ENCODE results near the gene ROR2. TPM values are rescaled to one million over a fixed set of nuclear protein-coding genes. Genes with fewer than 3 reads are reported as not detected.

Gene ROR2
- total RNA-seq, 2 experiments from 2014 or later: not detected

DNA sequence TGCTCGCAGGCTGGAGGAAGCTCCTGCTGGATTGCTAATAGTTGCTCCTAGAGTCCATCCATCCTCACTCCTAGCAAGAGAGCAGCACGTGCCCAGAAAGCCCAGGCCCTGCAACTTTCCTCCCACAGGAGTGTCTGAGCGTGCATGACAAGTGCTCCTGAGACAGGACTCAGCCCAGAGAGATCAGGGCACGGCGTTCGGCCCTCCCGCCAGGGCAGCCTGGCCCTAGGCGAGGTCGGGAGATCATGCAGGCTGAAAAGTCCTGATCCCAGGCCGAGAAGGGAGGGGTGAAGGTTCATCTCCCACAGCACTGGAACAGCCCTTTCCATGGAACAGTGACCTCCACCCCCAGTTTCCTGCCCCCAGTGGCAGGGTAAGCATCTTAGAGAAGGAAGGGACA lies 94.8 kb downstream of the ROR2 start:
- CTCF ChIA-PET: no interaction called here
- Mint-ChIP-seq H3K4me1 (ENCODE audit: low read depth) (no peaks in the 10 kb centered on the region), H3K36me3 (ENCODE audit: low read depth) (no peaks in the 10 kb centered on the region), H3K27ac (no peak overlapping the region), H3K9me3 (no peaks in the 10 kb centered on the region), H3K27me3 (no peaks in the 10 kb centered on the region), H3K4me3 (no peak overlapping the region)
- POLR2A ChIA-PET: no interaction called here
- Histone ChIP-seq H3K9me3 (ENCODE audit: control insufficient read depth in 1 of 2, insufficient read depth in 1 of 2, low read length in 2 of 2) (peaks cover 0 to 6% of the 10 kb centered on the region in 2 experiments), H3K4me3 (ENCODE audit: low read length) (no peak overlapping the region), H3K27me3 (ENCODE audit: control insufficient read depth in 1 of 2, insufficient read depth in 2 of 2, low read length in 2 of 2) (no peaks in the 10 kb centered on the region), H3K27ac (ENCODE audit: low read depth in 1 of 2, low read length in 2 of 2) (no peak overlapping the region), H3K36me3 (ENCODE audit: insufficient read depth, low read length) (no peaks in the 10 kb centered on the region), H3K4me1 (ENCODE audit: insufficient read depth, low read length) (no peaks in the 10 kb centered on the region)
- TF ChIP-seq, protein P1, sequence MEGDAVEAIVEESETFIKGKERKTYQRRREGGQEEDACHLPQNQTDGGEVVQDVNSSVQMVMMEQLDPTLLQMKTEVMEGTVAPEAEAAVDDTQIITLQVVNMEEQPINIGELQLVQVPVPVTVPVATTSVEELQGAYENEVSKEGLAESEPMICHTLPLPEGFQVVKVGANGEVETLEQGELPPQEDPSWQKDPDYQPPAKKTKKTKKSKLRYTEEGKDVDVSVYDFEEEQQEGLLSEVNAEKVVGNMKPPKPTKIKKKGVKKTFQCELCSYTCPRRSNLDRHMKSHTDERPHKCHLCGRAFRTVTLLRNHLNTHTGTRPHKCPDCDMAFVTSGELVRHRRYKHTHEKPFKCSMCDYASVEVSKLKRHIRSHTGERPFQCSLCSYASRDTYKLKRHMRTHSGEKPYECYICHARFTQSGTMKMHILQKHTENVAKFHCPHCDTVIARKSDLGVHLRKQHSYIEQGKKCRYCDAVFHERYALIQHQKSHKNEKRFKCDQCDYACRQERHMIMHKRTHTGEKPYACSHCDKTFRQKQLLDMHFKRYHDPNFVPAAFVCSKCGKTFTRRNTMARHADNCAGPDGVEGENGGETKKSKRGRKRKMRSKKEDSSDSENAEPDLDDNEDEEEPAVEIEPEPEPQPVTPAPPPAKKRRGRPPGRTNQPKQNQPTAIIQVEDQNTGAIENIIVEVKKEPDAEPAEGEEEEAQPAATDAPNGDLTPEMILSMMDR (IDR thresholded peaks at IDR 0.05): no peak
- intact Hi-C loops (cut with DNase I, micrococcal nuclease): no loop called here
- DNase-seq (no peak), ATAC-seq (ENCODE audit: poor library complexity) (no peak)

DNA sequence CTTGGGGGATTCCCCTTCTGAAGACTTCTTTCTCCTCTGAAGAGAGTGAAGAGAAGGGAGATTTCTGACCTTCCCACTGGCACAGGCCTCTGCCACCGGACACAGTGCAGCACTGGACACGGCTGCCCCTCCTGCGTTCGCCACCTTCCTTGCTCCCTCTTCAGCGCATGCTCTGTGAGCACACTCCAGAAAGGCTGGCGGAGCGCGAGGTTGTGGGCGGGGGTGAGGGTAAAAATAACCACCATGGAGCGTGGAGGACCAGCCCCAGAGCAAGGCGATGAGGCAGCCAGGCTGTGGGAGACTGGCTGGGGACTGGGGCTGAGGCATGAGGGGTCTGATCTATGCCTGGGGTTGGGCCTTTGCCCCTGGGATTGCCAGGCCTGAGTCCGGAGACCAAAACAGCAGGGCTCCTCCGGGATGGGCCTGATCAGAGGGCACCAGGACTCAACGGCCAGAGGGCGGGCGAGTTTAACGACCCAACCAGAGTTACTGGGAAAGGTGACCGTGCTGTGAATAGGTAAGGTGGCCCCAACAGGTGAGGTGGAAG lies 97.2 kb downstream of the ROR2 start:
- no peaks in the 10 kb centered on the region for H3K9me3 Mint-ChIP-seq
- no peak overlapping the region for H3K27ac Mint-ChIP-seq
- ATAC-seq (ENCODE audit: poor library complexity): no peak
- peaks cover 5% of the 10 kb centered on the region for H3K27me3 Mint-ChIP-seq
- no peaks in the 10 kb centered on the region for H3K36me3 Mint-ChIP-seq (ENCODE audit: low read depth)
- Histone ChIP-seq H3K36me3 (ENCODE audit: insufficient read depth, low read length) (no peaks in the 10 kb centered on the region), H3K27me3 (ENCODE audit: control insufficient read depth in 1 of 2, insufficient read depth in 2 of 2, low read length in 2 of 2) (no peaks in the 10 kb centered on the region), H3K4me1 (ENCODE audit: insufficient read depth, low read length) (no peaks in the 10 kb centered on the region), H3K4me3 (ENCODE audit: low read length) (no peak overlapping the region), H3K9me3 (ENCODE audit: control insufficient read depth in 1 of 2, insufficient read depth in 1 of 2, low read length in 2 of 2) (no peaks in the 10 kb centered on the region), H3K27ac (ENCODE audit: low read depth in 1 of 2, low read length in 2 of 2) (no peak overlapping the region)
- intact Hi-C loops (cut with DNase I, micrococcal nuclease): no loop called here
- CTCF ChIA-PET: no interaction called here
- H3K4me3 Mint-ChIP-seq: no peak overlapping the region
- TF ChIP-seq, protein P1 (IDR thresholded peaks at IDR 0.05): no peak
- no peak for DNase-seq
- peaks cover 2% of the 10 kb centered on the region for H3K4me1 Mint-ChIP-seq (ENCODE audit: low read depth)
- POLR2A ChIA-PET: no interaction called here

DNA sequence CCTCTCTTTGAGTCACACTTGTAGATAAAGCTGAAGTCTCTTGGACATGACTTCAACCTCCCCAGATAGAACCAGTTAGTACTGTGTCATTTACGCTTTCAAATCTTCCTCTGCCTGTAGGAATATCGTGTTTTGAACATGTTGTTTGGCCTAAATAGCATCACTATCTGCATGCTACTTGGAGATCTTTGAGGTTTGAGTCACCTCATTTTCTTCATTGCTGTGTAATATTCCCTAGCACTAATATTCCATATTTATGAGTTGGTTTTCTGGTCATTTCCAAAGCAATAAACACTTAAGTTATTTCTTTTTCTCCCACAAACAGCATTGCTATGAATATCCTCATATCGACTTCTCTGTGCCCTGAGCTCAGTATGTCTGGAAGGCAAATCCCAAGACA lies 100.3 kb downstream of the ROR2 start:
- DNase-seq (no peak), ATAC-seq (ENCODE audit: poor library complexity) (no peak)
- CTCF ChIA-PET: interaction anchor here (0.5 kb wide), 1 partner anchor 60 kb away, joined by 3 read pairs; no protein-coding TSS in a partner anchor
- H3K9me3 ChIP-seq (ENCODE audit: control insufficient read depth in 1 of 2, insufficient read depth in 1 of 2, low read length in 2 of 2): no peaks in the 10 kb centered on the region
- no peak overlapping the region for H3K27ac ChIP-seq (ENCODE audit: low read depth in 1 of 2, low read length in 2 of 2)
- peaks cover 6% of the 10 kb centered on the region for H3K4me1 ChIP-seq (ENCODE audit: insufficient read depth, low read length)
- no peaks in the 10 kb centered on the region for H3K27me3 ChIP-seq (ENCODE audit: control insufficient read depth in 1 of 2, insufficient read depth in 2 of 2, low read length in 2 of 2)
- TF ChIP-seq, protein P1 (IDR thresholded peaks at IDR 0.05): no peak
- Mint-ChIP-seq H3K9me3 (no peaks in the 10 kb centered on the region), H3K36me3 (ENCODE audit: low read depth) (no peaks in the 10 kb centered on the region), H3K4me3 (no peak overlapping the region), H3K4me1 (ENCODE audit: low read depth) (peaks cover 14% of the 10 kb centered on the region), H3K27me3 (peaks cover 5% of the 10 kb centered on the region), H3K27ac (no peak overlapping the region)
- POLR2A ChIA-PET: no interaction called here
- no peak overlapping the region for H3K4me3 ChIP-seq (ENCODE audit: low read length)
- H3K36me3 ChIP-seq (ENCODE audit: insufficient read depth, low read length): no peaks in the 10 kb centered on the region
- intact Hi-C loops (cut with DNase I, micrococcal nuclease): no loop called here

Measured in CD4-positive, alpha-beta T cell (primary cell).